Fibroblast of peridontal ligament (primary cell): ENCODE data around the gene CCDC178.
A peak's percentile ranks its signal among the peaks of the same experiment; 100 is the strongest.

Experiments
- DNase-seq: peaks from one replicate; pipeline ENCODE4 v3.0.0-alpha.2; 2010; ENCODE audit errors: extremely low read depth

CCDC178 gene

GRCh38 chr18:32920796-32921787 is 519.4 kb downstream of the CCDC178 start:
- peak; percentile 93 for DNase-seq

GRCh38 chr18:32919799-32920198 is 520.7 kb downstream of the CCDC178 start:
- no peak for DNase-seq

GRCh38 chr18:32918692-32919250 is 521.8 kb downstream of the CCDC178 start:
- DNase-seq, result no peak

GRCh38 chr18:32915516-32915915 is 525.0 kb downstream of the CCDC178 start:
- no peak for DNase-seq

GRCh38 chr18:32911660-32912284 is 528.7 kb downstream of the CCDC178 start:
- DNase-seq, result peak; percentile 84

GRCh38 chr18:32910694-32911296 is 529.7 kb downstream of the CCDC178 start:
- no peak for DNase-seq

GRCh38 chr18:32909798-32910561 is 530.5 kb downstream of the CCDC178 start:
- DNase-seq, result no peak

GRCh38 chr18:32908424-32908805 is 532.1 kb downstream of the CCDC178 start:
- DNase-seq, result no peak

GRCh38 chr18:32907648-32908423 is 532.7 kb downstream of the CCDC178 start:
- DNase-seq, result no peak

GRCh38 chr18:32907311-32907585 is 533.3 kb downstream of the CCDC178 start:
- no peak for DNase-seq

- no peak for DNase-seq
Measured at GRCh38 chr18:32906506-32907310, 533.8 kb downstream of the CCDC178 start.

GRCh38 chr18:32905651-32906050 is 534.9 kb downstream of the CCDC178 start:
- no peak for DNase-seq

- no peak for DNase-seq
Measured at GRCh38 chr18:32902568-32903330, 537.8 kb downstream of the CCDC178 start.

GRCh38 chr18:32899819-32900218 is 540.7 kb downstream of the CCDC178 start:
- peak; percentile 47 for DNase-seq

GRCh38 chr18:32896776-32897547 is 543.6 kb downstream of the CCDC178 start:
- DNase-seq, result no peak

- no peak for DNase-seq
Measured at GRCh38 chr18:32893915-32894314, 546.6 kb downstream of the CCDC178 start.

- DNase-seq, result peak; percentile 22
Measured at GRCh38 chr18:32891797-32892196, 548.7 kb downstream of the CCDC178 start.

- no peak for DNase-seq
Measured at GRCh38 chr18:32891130-32891529, 549.4 kb downstream of the CCDC178 start.
